HFF-Myc (cell line): ENCODE data around the gene FAM89B.

ENCODE experiments used
- DNase-seq: peaks from one replicate; pipeline ENCODE4 v3.0.0-alpha.2; 2011; ENCODE audit warnings: low read depth; ENCODE audit errors: extremely low read depth
- H3K4me3 ChIP-seq: replicated peaks from 2 replicates; pipeline ENCODE4 v1.5.1; 2011; ENCODE audit warnings: low read depth, mild to moderate bottlenecking, control low read depth, low read length
- TF ChIP-seq, protein P1 (sequence below): IDR thresholded peaks from 2 replicates; pipeline ENCODE4 v1.5.1; 2012; ENCODE audit warnings: mild to moderate bottlenecking, low read depth, low read length, control low read depth; ENCODE audit errors: missing control alignments

Gene FAM89B

GRCh38 chr11:65526744-65527143 is 45.6 kb upstream of the FAM89B start:
- no peak for DNase-seq
- H3K4me3 ChIP-seq = no peak overlapping the region
- TF ChIP-seq, protein P1, sequence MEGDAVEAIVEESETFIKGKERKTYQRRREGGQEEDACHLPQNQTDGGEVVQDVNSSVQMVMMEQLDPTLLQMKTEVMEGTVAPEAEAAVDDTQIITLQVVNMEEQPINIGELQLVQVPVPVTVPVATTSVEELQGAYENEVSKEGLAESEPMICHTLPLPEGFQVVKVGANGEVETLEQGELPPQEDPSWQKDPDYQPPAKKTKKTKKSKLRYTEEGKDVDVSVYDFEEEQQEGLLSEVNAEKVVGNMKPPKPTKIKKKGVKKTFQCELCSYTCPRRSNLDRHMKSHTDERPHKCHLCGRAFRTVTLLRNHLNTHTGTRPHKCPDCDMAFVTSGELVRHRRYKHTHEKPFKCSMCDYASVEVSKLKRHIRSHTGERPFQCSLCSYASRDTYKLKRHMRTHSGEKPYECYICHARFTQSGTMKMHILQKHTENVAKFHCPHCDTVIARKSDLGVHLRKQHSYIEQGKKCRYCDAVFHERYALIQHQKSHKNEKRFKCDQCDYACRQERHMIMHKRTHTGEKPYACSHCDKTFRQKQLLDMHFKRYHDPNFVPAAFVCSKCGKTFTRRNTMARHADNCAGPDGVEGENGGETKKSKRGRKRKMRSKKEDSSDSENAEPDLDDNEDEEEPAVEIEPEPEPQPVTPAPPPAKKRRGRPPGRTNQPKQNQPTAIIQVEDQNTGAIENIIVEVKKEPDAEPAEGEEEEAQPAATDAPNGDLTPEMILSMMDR = no peak

GRCh38 chr11:65528819-65529350 is 43.5 kb upstream of the FAM89B start:
- no peak overlapping the region for H3K4me3 ChIP-seq
- no peak for DNase-seq
- TF ChIP-seq, protein P1 = no peak

DNA sequence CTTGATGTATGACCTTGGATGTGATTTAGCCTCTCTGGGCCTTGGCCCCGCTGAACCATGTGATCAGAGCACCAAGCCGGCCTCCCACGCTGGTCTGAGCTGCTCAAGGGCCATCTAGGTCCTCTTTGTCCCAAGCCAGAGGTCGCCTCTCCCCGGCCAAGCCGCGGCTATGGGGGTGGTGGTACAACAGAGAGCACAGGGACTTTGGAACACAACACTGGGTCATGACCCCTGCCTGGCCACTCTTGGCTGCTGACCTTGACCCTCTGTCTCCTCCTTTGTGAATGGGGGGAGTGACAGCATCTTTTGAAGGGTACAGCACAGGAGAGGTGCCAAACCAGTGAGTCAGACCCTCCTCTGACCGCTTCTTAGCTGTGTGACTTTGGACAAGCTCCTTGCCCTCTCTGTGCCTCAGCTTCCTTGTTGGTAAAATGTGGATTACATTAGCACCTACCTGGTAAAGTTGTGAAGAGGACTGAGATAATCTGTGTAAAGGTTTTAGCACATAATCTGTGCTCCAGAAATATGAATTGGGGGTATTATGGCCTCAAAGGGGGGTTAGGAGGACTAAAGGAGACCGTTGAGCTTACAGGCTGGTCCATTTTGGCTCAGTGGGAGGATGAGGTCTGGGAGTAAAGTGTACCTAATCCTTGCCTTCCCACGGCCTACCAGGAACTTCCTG is 42.7 kb upstream of the FAM89B start:
- TF ChIP-seq, protein P1 = no peak
- no peak overlapping the region for H3K4me3 ChIP-seq
- DNase-seq = no peak

GRCh38 chr11:65530157-65530496 is 42.2 kb upstream of the FAM89B start:
- no peak overlapping the region for H3K4me3 ChIP-seq
- TF ChIP-seq, protein P1 = peak; percentile 33
- DNase-seq = no peak

DNA sequence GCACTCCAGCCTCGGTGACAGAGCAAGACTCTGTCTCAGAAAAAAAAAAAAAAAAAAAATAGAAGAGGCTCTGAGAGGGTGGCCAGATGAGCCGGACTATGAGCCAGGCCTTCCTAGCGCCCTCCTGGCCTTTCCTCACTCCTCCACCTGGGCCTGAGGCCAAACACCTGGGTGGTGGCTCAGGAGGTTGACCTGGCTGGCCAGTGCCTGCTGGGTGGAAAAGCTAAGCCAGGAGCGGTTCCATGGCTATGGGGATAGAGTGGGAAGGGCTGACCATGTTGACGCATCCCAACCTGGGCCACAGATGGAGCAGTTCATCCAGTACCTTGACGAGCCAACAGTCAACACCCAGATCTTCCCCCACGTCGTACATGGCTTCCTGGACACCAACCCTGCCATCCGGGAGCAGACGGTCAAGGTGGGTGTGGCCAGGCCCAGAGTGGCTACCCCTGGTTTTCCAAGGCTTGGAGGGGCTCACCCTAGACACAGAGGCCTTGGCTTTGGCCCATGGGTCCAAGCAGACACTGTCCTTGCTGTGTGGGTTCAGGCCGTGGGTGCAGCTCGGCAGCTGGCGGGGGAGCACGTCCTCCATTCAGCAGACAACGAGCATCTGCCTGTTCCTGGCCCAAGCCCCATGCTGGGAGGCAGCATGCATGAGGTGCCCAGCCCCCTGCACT is 39.8 kb upstream of the FAM89B start:
- TF ChIP-seq, protein P1 = no peak
- no peak overlapping the region for H3K4me3 ChIP-seq
- no peak for DNase-seq

GRCh38 chr11:65535102-65535501 is 37.2 kb upstream of the FAM89B start:
- DNase-seq = no peak
- no peak overlapping the region for H3K4me3 ChIP-seq

More at GRCh38 chr11:65535102-65535501, 37.2 kb upstream of the FAM89B start:
- TF ChIP-seq, protein P1 = no peak
